Superior temporal gyrus (tissue), 1 donor: ENCODE measurements around the gene LRRN2.
"Not testable (repeated sequence)": the region's sequence is repeated elsewhere in the genome, so short reads cannot be mapped to it uniquely, and the experiment has no call there.

Experiments
- DNase-seq: peaks from one replicate; pipeline ENCODE4 v3.0.0-alpha.2; 2016; ENCODE audit errors: extremely low spot score

LRRN2 gene

GRCh38 chr1:204692841-204693356, 7.4 kb upstream of the LRRN2 start:
- DNase-seq = no peak

DNA sequence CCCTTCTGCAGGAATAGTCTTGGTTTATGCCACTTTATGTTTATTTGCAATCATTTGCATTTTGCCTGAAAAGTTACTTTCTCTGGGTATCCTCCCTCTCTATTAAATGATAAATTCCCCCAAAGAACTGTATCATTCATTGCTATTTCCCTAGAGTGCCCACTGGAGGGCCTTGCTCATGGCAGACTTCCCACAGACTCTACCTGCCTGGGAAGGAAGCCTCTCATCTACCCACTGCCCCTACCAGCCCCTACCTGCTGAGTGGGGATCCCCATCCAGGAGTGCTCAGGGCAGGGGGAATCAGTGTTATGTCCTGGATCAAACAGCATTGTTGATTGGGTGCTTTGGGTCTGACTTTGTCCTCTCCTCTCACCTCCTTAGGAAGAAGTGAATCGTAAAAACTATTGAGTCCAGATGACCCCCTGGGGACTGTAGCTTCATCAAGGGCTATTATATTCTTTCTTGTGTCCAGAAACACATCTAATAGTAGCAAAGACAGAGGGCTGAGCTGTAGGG, 6.8 kb upstream of the LRRN2 start:
- DNase-seq = no peak

DNA sequence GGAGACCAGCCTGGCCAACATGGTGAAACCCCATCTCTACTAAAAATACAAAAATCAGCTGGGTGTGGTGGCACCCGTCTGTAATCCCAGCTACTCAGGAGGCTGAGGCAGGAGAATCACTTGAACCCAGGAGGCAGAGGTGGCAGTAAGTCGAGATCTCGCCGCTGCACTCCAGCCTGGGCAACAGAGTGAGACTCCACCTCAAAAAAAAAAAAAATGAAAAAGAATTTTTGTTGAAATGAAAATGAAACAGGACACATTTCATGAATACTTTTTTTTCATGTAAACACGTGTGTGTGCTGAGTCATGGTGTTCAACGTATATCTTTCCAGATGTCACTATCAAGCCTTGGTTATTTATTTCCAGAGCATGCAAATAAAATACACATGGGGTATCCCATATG, 5.8 kb upstream of the LRRN2 start:
- DNase-seq = not testable (repeated sequence)

- no peak for DNase-seq
These were observed 3.2 kb upstream of the LRRN2 start for GRCh38 chr1:204688776-204689175.

DNA sequence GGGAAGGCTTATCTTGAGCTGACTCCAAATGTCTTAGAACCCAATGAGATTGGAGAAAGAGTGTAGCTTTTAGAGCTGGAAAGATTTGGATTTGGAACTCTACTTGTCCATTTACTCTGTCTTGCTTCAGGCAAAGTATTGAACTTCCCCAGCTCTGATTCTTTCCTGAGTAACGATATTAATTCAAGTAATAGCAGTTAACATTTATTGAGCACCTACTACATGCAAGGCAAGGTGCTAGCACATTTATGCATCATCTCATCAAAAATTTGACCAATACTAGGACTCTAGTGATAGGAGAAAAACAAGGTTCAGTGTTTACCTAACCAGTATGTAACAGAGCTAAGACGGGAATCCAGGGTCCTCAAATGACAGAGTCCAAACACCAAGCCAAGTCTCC, 2.5 kb upstream of the LRRN2 start:
- DNase-seq = no peak

- no peak for DNase-seq
These were observed 835 bp downstream of the LRRN2 start for GRCh38 chr1:204684571-204685235.

DNA sequence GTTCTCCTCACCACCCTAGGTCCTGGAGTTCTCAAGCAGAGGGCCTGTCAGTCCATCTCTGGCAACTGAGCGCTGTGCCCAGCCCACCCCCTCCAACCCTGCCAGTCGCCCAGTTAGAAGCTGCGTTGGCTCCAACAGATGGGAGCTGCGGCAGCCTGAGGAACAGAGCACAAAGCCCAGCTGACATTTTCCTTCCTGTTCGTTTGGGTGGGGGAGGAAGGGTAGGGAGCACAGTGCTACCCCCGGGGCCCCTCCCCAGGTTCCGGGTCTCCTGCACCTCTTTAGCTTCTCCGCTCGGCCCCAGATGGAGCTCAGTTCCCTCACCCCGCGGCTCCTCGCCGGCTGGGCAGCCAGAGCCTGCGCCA, 1.4 kb downstream of the LRRN2 start:
- DNase-seq = no peak

GRCh38 chr1:204683284-204684205, 2.0 kb downstream of the LRRN2 start:
- DNase-seq = no peak

GRCh38 chr1:204680461-204680860, 5.1 kb downstream of the LRRN2 start:
- DNase-seq = no peak

DNA sequence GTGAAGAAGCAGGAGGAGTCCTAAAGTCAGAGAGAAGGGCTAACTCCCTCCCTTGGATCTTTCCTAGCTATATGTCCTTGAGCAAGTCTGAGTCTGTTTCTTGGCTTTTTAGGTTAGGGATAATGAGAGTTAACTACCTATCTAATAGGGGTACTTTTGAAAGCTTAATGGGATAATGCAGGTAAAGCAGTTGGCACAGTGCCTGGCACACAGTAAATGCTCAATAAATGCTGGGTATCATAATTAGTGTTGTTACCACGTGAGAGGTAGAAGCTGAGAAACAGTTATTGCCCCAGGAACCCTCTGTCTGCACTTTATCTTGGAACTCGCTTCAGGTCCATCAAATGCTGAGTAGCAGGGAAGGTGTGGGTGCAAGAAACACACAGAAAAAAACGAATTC, 5.5 kb downstream of the LRRN2 start:
- no peak for DNase-seq

- DNase-seq = no peak
These were observed 6.6 kb downstream of the LRRN2 start for GRCh38 chr1:204678721-204679475.

GRCh38 chr1:204677864-204678263, 7.7 kb downstream of the LRRN2 start:
- DNase-seq = no peak

DNA sequence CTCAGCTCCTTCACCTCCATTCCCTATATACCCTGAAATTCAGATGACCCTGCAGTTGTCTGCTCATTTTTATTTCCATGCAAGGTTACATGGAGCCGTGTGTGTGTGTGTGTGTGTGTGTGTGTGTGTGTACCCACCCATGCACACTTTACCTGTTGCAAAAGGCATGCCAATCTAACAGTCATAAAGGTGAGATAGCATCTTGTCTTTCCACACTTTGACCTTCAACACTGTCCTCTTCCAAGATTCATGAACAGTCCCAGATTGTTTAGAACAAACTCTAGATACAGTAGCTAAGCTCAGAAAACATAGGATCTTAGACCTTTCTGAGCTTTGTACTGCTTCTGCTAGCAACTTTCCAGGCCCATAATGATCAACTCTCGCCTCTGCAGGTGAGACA, 9.5 kb downstream of the LRRN2 start:
- no peak for DNase-seq

DNA sequence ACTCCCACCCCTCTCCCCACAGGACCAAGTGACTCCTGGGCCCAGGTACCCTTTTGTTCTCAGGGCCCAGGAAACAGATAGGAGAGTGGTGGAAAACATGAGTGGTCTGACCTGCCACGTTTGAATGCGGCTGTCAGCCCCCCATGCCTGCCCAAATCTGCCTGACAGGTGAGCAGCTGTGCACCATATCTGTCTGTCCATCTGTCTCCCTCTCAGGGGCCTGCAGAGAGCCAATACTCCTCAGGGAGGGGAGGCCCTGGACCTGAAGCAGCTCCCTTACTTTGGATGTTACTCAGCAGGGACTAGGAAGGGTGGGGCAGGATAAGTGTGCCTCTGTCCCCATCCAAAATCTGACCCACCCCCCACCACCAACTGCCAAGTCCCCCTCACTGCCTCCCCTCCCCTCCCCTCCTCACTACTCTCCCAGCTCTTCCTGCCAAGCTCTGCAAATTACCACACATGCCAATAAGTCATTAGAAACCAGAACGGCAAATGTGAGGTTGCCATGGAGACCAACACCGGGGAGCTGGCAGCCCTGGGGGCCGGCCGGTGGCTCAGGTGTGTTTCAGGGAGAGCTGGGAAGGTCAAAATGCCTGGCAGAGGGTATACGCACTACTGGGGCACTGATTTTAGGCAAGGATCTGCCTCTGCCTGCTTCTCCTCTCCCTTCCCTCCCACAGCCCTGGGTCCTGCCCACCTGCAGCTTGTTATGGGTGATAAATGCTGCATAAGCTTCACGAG, 11.5 kb downstream of the LRRN2 start:
- no peak for DNase-seq

DNA sequence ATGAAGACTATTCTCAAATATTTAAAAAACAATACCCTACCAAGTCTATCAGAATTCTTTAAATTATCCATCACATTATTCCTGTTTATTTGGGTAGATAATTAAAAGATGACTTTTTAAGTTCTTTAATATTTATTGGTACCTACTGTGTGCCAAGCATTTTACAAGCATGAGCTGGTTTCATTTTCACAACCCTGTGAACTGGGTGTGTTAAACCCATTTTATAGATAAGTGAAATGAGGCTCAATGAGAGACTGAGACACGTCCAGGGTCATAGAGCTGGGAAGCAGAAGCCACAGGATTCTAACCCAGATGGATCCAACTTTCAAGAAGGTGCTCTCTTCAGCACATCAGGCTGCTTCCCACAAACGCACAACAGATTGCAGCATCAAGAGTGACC, 12.3 kb downstream of the LRRN2 start:
- DNase-seq = no peak

- DNase-seq = peak; percentile 49
These were observed 12.9 kb downstream of the LRRN2 start for GRCh38 chr1:204672482-204673121.

DNA sequence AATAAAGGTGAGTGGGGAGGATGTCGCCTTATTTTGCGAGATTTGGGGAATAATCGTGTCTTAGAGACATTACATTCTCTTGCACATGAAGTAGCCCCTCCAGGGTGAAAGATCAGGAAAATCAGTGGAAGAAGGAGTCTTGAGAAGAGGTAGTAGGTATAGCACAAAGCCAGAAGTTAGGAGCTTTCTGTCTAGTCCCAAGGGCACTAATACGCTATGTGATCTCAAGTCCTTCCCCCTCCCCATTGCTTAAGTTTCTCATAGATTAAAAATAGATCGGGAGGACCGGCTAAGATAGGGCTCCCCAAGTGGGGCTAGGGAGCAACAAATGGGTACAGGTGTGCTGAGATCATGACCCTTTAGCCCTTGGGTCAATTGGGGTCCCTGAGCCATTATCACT, 13.5 kb downstream of the LRRN2 start:
- no peak for DNase-seq

DNA sequence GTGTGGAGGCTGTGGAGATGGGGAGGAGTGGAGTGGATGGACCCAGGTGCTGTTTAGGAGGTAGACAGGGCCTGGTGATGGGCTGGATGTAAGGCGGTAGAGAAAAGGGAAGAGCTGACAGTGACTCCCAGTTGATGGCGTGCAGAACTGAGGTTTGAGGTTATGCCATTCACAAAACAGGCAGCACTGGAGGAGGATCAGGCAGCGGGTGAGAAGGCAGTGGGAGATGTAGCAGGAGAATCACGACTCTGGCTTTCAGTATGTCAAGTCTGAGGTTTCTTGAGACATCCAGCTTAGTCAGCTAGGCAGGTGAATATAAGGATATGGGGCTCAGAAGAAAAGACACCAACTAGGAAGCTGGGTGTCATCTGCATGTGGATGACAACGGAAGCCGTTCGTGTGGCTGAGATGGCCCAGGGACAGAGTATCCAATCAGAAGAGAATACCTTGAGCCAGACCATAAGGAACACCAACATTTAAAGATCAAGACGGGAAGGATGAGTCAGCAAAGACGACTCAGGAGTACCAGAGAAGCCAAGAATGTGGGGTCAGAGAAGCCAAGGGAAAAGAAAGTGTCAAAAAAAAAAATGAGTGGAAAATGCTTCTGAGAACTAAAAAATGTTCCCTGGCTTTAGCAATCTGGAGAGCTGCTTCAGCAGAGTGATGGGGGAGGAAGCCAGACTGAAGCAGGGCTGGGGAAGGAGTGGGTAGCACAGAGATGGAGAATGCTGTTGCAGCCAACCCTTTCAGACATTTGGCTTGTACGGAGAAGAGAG, 15.2 kb downstream of the LRRN2 start:
- DNase-seq = peak; percentile 52

- DNase-seq = no peak
These were observed 16.0 kb downstream of the LRRN2 start for GRCh38 chr1:204669579-204669978.

GRCh38 chr1:204664384-204664651, 21.2 kb downstream of the LRRN2 start:
- DNase-seq = no peak
